ENCODE results near the gene IL15. TPM values are rescaled to one million over a fixed set of nuclear protein-coding genes. Genes with fewer than 3 reads are reported as not detected.

IL15 gene
- total and polyA plus RNA-seq, 2 of the 8 experiments (the other 6 are each of a cell fraction or from before 2014, with no cell fraction given), result 0.30 to 0.61 TPM

DNA sequence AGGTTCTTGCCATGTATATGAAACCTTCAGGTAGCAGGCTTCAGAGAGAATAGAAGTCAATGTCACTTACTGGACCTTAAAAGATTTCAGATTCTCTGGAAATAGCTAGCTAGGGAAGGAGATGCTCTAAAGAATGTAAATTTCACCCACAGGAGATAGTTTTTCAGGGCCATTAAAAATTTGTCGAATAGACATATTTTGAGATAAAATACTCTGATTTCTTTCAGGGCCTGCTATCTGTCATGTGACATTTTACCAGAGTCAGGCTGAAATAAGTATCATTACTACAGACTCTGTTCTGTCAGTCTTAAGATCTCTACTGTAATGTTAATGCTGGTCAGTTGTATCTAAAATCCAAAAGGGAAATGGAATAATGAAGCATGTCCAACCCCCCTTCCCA, 15.7 kb upstream of the IL15 start:
- Histone ChIP-seq H3K23me2 (ENCODE audit: low read depth, low read length) (no peaks in the 10 kb centered on the region; the same call in 1 of the 2 replicates), H3K79me2 (ENCODE audit: control insufficient read depth in 1 of 2, insufficient read depth in 2 of 2, low read length in 2 of 2) (no peaks in the 10 kb centered on the region), H4K20me1 (replicated peaks in 1 of 2; ENCODE audit: control insufficient read depth in 1 of 2, insufficient read depth in 2 of 2, low read length in 2 of 2) (no peaks in the 10 kb centered on the region), H3K79me1 (ENCODE audit: low read depth, low read length) (no peaks in the 10 kb centered on the region), H3K23ac (ENCODE audit: insufficient read length) (no peak overlapping the region), H3K56ac (replicated peaks; ENCODE audit: insufficient read length, low read depth, low read length) (no peak overlapping the region), H2BK5ac (ENCODE audit: low read depth, low read length) (no peak overlapping the region), H3K27ac (ENCODE audit: low read depth, low read length) (no peak overlapping the region), H2AFZ (ENCODE audit: low read length) (no peak overlapping the region), H2BK12ac (ENCODE audit: low read depth, low read length) (no peak overlapping the region), H4K5ac (ENCODE audit: insufficient read length, low read depth, low read length) (no peak overlapping the region), H2BK15ac (ENCODE audit: low read length) (no peak overlapping the region), H4K8ac (ENCODE audit: extremely low read depth, insufficient read depth, low read length) (no peak overlapping the region), H3K4ac (replicated peaks; ENCODE audit: insufficient read length, low read depth, low read length) (no peak overlapping the region), H3K14ac (ENCODE audit: insufficient read length) (no peak overlapping the region), H4K91ac (replicated peaks; ENCODE audit: insufficient read length, low read length) (no peak overlapping the region), H2AK5ac (ENCODE audit: low read depth, low read length) (no peak overlapping the region), H2BK120ac (replicated peaks; ENCODE audit: low read depth, low read length) (no peak overlapping the region), H3K9ac (replicated peaks in 1 of 4; ENCODE audit: extremely low read depth in 1 of 4, low read depth in 3 of 4, low read length in 3 of 4) (no peak overlapping the region), H3K4me3 (ENCODE audit: extremely low read depth in 1 of 4, insufficient read depth in 2 of 4, low read depth in 3 of 4, low read length in 4 of 4) (no peak overlapping the region), H3K4me2 (ENCODE audit: insufficient read depth in 1 of 2, low read depth in 2 of 2, low read length in 2 of 2) (no peak overlapping the region), H3K18ac (ENCODE audit: extremely low read depth, low read length) (no peak overlapping the region), H3K9me3 (ENCODE audit: insufficient read depth in 2 of 2, low read depth in 1 of 2, low read length in 1 of 2) (no peaks in the 10 kb centered on the region), H2BK20ac (ENCODE audit: low read length) (no peak overlapping the region), H3K36me3 (ENCODE audit: control insufficient read depth in 2 of 4, insufficient read depth in 4 of 4, low read length in 3 of 4) (no peaks in the 10 kb centered on the region), H3K27me3 (replicated peaks in 1 of 4; ENCODE audit: control insufficient read depth in 3 of 4, extremely low read depth in 1 of 4, insufficient read depth in 3 of 4, low read length in 3 of 4) (no peaks in the 10 kb centered on the region), H3K4me1 (replicated peaks in 1 of 4; ENCODE audit: control insufficient read depth in 3 of 4, insufficient read depth in 4 of 4, low read length in 3 of 4) (peaks cover 0 to 6% (median 2%) of the 10 kb centered on the region in 4 experiments; a peak in 2 of 7 replicates)
- no peak for FAIRE-seq
- TF ChIP-seq, protein P1, sequence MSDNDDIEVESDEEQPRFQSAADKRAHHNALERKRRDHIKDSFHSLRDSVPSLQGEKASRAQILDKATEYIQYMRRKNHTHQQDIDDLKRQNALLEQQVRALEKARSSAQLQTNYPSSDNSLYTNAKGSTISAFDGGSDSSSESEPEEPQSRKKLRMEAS (IDR thresholded peaks at IDR 0.05), result no peak
- TF ChIP-seq TAF7 (optimal IDR thresholded peaks at IDR 0.05; ENCODE audit: borderline replicate concordance, low read depth, low read length) (no peak), KDM1A (IDR thresholded peaks at IDR 0.05; ENCODE audit: borderline replicate concordance, low read length) (no peak), SIN3A (conservative IDR thresholded peaks at IDR 0.05 in 1 of 2, IDR thresholded peaks at IDR 0.05 in 1 of 2; ENCODE audit: low read depth in 1 of 2, low read length in 2 of 2) (no peak), TBP (IDR thresholded peaks at IDR 0.05; ENCODE audit: low read depth, low read length) (no peak), SRF (IDR thresholded peaks at IDR 0.05; ENCODE audit: low read depth, low read length) (no peak), EP300 (IDR thresholded peaks at IDR 0.05; ENCODE audit: borderline replicate concordance in 1 of 2, low read depth in 2 of 2, low read length in 2 of 2) (no peak)
- POLR2A ChIA-PET (ENCODE audit: partially characterized antibody), result no interaction called here
- no peak for DNase-seq (ENCODE audit: low read depth in 1 of 2, low spot score in 2 of 2)
- CTCF ChIA-PET (ENCODE audit: partially characterized antibody), result no interaction called here
- 81% methylated on average over 1 of the region's 1 CpG; no CpG with 5 or more reads in 1 of the 2 experiments for WGBS, 2 experiments (ENCODE audit: extremely low coverage in 1 of 2, insufficient coverage in 1 of 2, insufficient read length in 1 of 2, insufficient replicate concordance in 2 of 2, low coverage in 1 of 2, low lambda C conversion rate in 2 of 2, missing lambda C conversion rate in 1 of 2)

Data from H1 (cell line).